NCI-H1092 treated with DMSO at 0.1 percent for 48 hours (cell line): ENCODE data around the gene VMAC.

Experiments
- DNase-seq: peaks from one replicate; lab custom pipeline; 2025; lab: John Stamatoyannopoulos, UW

VMAC gene

GRCh38 chr19:5905114-5905778 is 574 bp downstream of the VMAC start:
- DNase-seq, result no peak

- no peak for DNase-seq
Measured at GRCh38 chr19:5907241-5907640, 2.6 kb downstream of the VMAC start.

- no peak for DNase-seq
Measured at GRCh38 chr19:5908773-5909442, 4.2 kb downstream of the VMAC start.

GRCh38 chr19:5910638-5910907 is 5.9 kb downstream of the VMAC start:
- no peak for DNase-seq

GRCh38 chr19:5911366-5911765 is 6.7 kb downstream of the VMAC start:
- no peak for DNase-seq

- no peak for DNase-seq
Measured at GRCh38 chr19:5913739-5914357, 9.2 kb downstream of the VMAC start, which contains the start of gene CAPS. Gene CAPS (plus strand): TSS chr19:5914254. CDS start chr19:5914407, 153 bp downstream.

- DNase-seq, result no peak
Measured at GRCh38 chr19:5914358-5914774, 9.7 kb downstream of the VMAC start.

GRCh38 chr19:5914946-5915781 is 10.5 kb downstream of the VMAC start:
- DNase-seq, result no peak

GRCh38 chr19:5915782-5916165 is 11.1 kb downstream of the VMAC start:
- DNase-seq, result no peak

- no peak for DNase-seq
Measured at GRCh38 chr19:5916181-5916708, 11.6 kb downstream of the VMAC start.

- DNase-seq, result no peak
Measured at GRCh38 chr19:5917431-5918107, 12.9 kb downstream of the VMAC start.

GRCh38 chr19:5918463-5919079 is 13.9 kb downstream of the VMAC start:
- DNase-seq, result no peak

GRCh38 chr19:5921516-5922160 is 17.0 kb downstream of the VMAC start:
- no peak for DNase-seq

GRCh38 chr19:5922161-5922545 is 17.5 kb downstream of the VMAC start:
- DNase-seq, result no peak

GRCh38 chr19:5923356-5923755 is 18.7 kb downstream of the VMAC start:
- DNase-seq, result no peak

- DNase-seq, result no peak
Measured at GRCh38 chr19:5925830-5926427, 21.3 kb downstream of the VMAC start.

GRCh38 chr19:5926641-5927440 is 22.2 kb downstream of the VMAC start:
- DNase-seq, result no peak

GRCh38 chr19:5927441-5927821 is 22.8 kb downstream of the VMAC start:
- no peak for DNase-seq

GRCh38 chr19:5929179-5929578 is 24.5 kb downstream of the VMAC start:
- DNase-seq, result no peak

GRCh38 chr19:5929625-5930024 is 25.0 kb downstream of the VMAC start:
- DNase-seq, result no peak
